CD4-positive, alpha-beta T cell treated with Interleukin-15 for 1 hour (primary cell): Measurements from ENCODE around the gene CHIC2.

ENCODE experiments used
- DNase-seq: peaks from one replicate; pipeline ENCODE4 v3.0.0-alpha.2; 2020

CHIC2 gene

DNA sequence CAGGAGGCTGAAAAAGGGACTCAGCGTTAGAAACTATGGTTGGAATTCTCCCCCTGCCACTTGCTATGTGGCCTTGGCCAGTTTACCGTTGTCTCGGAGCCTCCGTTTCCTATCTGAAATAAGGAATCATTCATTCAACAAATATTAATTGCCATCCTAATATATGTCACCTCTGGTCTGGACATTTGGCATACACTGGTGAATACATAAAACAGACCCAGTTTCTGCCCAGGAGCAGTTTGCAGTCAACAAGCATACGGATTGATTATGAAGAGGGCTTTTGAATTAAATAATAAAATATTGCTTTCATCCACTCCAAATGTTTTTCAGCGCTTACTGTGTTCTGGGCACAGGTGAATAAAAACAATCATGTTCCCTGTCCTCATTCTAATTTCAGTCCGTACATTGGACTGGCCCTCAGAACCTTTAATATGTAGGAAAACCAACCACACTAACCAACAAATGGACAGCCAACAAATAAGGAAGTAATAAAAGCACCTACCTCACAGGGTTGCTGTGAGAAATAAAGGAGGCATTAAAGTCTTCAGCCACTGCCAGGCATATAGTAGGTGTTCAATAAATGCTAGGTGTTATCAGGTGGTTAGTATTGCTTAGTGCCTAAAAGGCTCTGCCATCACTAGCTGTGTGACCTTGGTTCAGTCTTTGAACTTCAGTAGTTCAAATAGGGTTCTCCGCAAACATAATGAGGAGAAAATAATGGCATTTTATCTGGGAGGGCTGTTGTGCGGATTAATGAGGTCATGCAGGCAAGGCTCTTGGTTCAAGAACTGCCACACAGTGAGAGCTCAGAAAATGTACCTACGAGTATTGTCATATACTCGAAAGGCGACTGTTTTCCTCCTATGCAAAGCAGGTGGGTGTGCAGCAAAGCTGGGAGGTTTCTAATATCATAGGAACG is 28.3 kb upstream of the CHIC2 start:
- DNase-seq, result no peak

DNA sequence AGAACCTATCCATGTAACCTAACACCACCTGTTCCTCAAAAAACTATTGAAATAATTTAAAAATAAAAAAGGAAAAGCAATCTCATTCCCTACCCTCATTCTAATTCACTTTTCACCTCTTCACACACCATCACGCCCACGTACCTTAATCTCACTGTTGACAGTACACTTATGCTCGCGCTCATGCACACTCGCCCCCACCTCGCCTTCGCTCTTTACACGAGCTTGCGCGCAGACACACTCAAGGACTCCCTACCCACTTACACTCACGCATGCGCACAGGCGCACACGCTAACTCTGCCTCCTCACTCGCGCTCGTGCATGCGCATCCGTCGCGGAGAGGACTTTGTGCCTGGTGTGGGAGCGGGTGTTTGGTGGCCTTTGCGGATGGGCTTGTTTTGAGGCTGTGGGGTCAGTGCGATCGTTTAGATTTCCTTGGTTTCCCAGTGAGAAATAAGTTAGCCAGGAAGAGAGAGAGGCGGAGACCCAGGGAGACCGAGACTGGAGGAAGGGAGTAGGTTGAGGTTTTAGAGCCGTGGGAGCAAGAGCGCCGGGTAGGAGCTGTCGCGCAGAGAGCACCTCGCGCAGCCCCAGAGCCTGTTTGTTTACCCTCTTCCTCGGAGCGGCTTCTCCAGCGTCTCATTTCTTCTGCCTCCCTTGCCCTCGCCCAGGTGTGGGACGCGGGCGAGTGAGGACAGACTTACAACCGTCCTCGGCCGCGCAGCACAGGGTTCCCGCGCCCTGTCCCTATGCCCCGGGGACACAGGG is 27.4 kb upstream of the CHIC2 start:
- peak; percentile 87 for DNase-seq

GRCh38 chr4:54090804-54091623 is 26.6 kb upstream of the CHIC2 start:
- DNase-seq, result no peak

GRCh38 chr4:54090404-54090803 is 26.0 kb upstream of the CHIC2 start:
- no peak for DNase-seq

GRCh38 chr4:54089875-54090274 is 25.5 kb upstream of the CHIC2 start:
- no peak for DNase-seq

DNA sequence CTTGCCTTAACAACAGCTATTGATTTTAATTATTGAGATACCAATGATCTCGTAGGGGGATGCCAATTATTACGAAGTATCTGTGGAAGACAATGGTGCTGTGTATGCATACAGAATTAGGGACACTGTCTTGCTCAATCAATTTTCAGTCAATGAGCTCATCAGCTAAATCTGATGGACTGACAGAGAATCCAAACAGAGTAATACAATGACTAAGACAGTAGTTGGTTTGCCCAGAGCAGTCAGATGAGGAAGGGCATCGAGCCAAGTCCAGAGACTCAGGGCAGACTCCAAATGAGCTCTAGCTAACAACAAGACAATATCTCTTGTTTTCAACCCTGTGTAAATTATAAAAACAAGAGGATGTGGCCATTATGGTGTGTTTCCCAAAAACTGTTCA is 20.9 kb upstream of the CHIC2 start:
- no peak for DNase-seq

GRCh38 chr4:54082168-54082567 is 17.8 kb upstream of the CHIC2 start:
- DNase-seq, result no peak

- no peak for DNase-seq
Observed at GRCh38 chr4:54077812-54078211, 13.4 kb upstream of the CHIC2 start.

DNA sequence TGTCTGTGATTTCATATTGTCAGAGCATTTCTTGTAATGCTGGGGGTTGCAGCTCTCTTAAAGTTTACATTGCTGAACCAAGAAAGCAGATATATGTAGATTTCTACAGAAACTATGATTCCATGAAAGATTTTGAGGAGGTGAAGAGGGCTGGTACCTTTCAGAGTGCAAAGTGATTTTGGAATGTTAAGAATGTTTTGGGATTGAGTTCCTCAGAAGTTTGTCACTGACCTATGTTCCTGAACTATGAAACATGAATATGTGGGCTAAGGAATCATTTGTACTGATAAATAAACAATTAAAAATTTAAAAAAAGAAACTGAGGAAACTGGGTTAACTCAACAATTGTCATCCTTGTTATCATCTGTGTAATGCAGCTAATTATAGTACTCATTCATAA is 12.3 kb upstream of the CHIC2 start:
- DNase-seq, result no peak

DNA sequence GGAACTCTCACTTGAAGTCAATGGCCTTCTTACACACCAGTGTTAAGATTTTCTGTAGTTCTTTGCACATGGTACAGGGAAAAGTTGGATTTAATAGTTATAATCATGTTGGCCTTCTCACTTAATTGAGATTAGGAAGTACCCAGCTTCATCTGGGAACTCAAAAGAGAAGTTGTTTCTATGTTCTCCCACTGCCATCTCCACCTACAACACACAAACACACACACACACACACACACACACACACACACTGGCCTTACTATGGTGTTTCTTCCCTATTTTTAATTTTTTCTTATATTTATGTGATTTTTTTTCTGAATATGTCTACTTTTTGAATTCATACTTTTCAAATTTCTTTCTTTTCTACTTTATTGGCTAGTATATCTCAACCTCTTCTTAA is 10.0 kb upstream of the CHIC2 start:
- no peak for DNase-seq

DNA sequence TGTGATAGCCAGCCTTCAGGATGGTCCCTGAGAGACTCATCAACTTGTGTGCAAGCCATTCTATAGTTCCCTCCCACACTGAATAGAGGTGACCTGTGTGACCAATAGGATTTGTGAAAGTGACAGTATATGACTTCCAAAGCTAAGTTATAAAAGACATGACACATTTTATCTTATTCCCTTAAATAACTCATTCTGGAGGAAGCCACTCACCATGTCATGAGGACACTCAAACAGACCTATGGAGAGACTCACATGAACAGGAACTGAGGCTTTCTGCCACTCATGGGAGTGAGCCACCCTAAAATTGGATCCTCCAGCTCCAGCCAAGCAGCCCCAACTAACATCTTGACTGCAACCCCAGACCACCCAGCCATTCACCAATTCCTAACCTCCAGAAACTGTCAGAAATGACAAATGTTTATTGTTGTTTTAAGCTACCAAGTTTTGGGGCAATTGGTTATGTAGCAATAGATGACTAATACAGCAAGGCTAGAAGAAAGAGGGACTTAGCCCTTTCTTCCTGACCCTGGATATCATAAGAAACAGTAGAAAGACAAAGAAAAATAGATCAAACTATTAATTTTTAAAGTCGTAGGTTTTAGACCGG is 9.0 kb upstream of the CHIC2 start:
- no peak for DNase-seq

DNA sequence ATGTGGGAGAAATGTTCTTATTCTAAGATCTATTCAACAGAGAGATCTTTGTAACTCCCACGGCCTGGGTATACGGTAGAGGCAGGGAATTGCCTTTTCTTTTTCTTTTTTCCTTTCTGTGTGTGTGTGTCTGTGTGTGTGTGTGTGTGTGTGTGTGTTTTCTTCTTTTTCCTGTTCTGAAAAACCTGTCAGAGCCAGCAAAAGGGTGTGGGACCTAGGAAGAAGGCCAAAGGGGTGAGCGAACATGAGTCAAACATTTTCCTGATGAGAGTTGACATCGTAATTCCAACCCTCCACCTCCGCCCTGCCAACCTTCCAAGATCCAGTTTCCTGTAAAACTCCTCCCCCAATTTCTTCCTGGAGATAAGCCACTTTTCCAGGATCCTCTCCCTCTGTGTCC is 2.8 kb upstream of the CHIC2 start:
- DNase-seq, result no peak

GRCh38 chr4:54066718-54067129 is 2.3 kb upstream of the CHIC2 start:
- DNase-seq, result no peak

GRCh38 chr4:54066088-54066415 is 1.6 kb upstream of the CHIC2 start:
- no peak for DNase-seq

GRCh38 chr4:54065282-54066087 is 1.1 kb upstream of the CHIC2 start:
- no peak for DNase-seq

GRCh38 chr4:54063737-54064316 is 578 bp downstream of the CHIC2 start:
- peak; percentile 45 for DNase-seq

GRCh38 chr4:54063229-54063628 is 1.2 kb downstream of the CHIC2 start:
- no peak for DNase-seq

GRCh38 chr4:54062392-54062791 is 2.0 kb downstream of the CHIC2 start:
- no peak for DNase-seq

- no peak for DNase-seq
Observed at GRCh38 chr4:54061873-54062272, 2.5 kb downstream of the CHIC2 start.

- DNase-seq, result no peak
Observed at GRCh38 chr4:54061067-54061466, 3.3 kb downstream of the CHIC2 start.

GRCh38 chr4:54060116-54060515 is 4.3 kb downstream of the CHIC2 start:
- DNase-seq, result no peak

GRCh38 chr4:54058171-54058570 is 6.2 kb downstream of the CHIC2 start:
- no peak for DNase-seq
